HepG2 (cell line): ENCODE data around the gene MAPK6. TPM values are rescaled to one million over a fixed set of nuclear protein-coding genes. Genes with fewer than 3 reads are reported as not detected.

Experiments
- NBN ChIP-seq: fragments of 450-650 bp; conservative IDR thresholded peaks from 2 replicates; pipeline ENCODE4 v1.6.1; 2017
- NONO ChIP-seq, 2 experiments: fragments of 450-650 bp in 1 of 2; sonication (generic) in 1 of 2; formaldehyde crosslinking in 1 of 2; IDR thresholded peaks in 1 of 2; conservative IDR thresholded peaks in 1 of 2; 2 replicates each; pipeline versions ENCODE4 v1.6.1 to v1.8.0; 2017 to 2022; ENCODE audit warnings: mild to moderate bottlenecking in 1 of 2, missing genetic modification reagents in 1 of 2, moderate library complexity in 1 of 2
- PCBP2 ChIP-seq: fragments of 200-400 bp; formaldehyde crosslinking; optimal IDR thresholded peaks from 2 replicates; pipeline ENCODE3; 2018; ENCODE audit warnings: low read length, low read depth; ENCODE audit not compliant: poor library complexity, severe bottlenecking
- SP4 ChIP-seq: sonication (generic); formaldehyde crosslinking; IDR thresholded peaks from 2 replicates; pipeline ENCODE4 v1.8.1; 2023; ENCODE audit warnings: mild to moderate bottlenecking, missing genetic modification reagents
- ZFP62 ChIP-seq: sonication (generic); formaldehyde crosslinking; IDR thresholded peaks from 2 replicates; pipeline ENCODE4 v1.4.0; 2020; ENCODE audit warnings: missing genetic modification reagents
- ZNF124 ChIP-seq: sonication (generic); formaldehyde crosslinking; IDR thresholded peaks from 2 replicates; pipeline ENCODE4 v1.4.0; 2020; ENCODE audit warnings: missing genetic modification reagents
- ZNF207 ChIP-seq: fragments of 450-650 bp; IDR thresholded peaks from 2 replicates; pipeline ENCODE4 v1.6.1; 2016; ENCODE audit warnings: antibody characterized with exemption, borderline replicate concordance
- ZNF224 ChIP-seq: sonication (generic); formaldehyde crosslinking; IDR thresholded peaks from 2 replicates; pipeline ENCODE4 v1.5.0; 2020; ENCODE audit warnings: mild to moderate bottlenecking, missing genetic modification reagents
- ZNF274 ChIP-seq: sonication (generic); formaldehyde crosslinking; IDR thresholded peaks from 2 replicates; pipeline ENCODE4 v1.5.1; 2020; ENCODE audit warnings: mild to moderate bottlenecking, missing genetic modification reagents
- ZNF441 ChIP-seq: sonication (generic); formaldehyde crosslinking; IDR thresholded peaks from 2 replicates; pipeline ENCODE4 v1.7.0; 2021; ENCODE audit warnings: missing genetic modification reagents, borderline replicate concordance
- ZNF768 ChIP-seq: sonication (generic); formaldehyde crosslinking; IDR thresholded peaks from 2 replicates; pipeline ENCODE4 v1.4.0; 2020; ENCODE audit warnings: missing genetic modification reagents
- ZNF775 ChIP-seq: sonication (generic); formaldehyde crosslinking; IDR thresholded peaks from 2 replicates; pipeline ENCODE4 v1.4.0; 2020; ENCODE audit warnings: missing genetic modification reagents, mild to moderate bottlenecking, moderate library complexity, borderline replicate concordance
- polyA plus RNA-seq, 8 experiments: library from polyadenylated mRNA; depleted of rRNA in 3 of 8; stranded (reverse) in 7 of 8; unstranded in 1 of 8; fragments of >200 nt; fragmentation: Illumina TruSeq in 4 of 8; extraction: Trizol in 4 of 8; gene quantifications; 2 replicates each; pipeline versions ENCODE4 v1.2.1 to v1.2.3, GENCODE V29; 2011 to 2016; ENCODE audit warnings: low read depth in 4 of 8, missing spikeins in 1 of 8, mixed read lengths in 1 of 8; ENCODE audit not compliant: insufficient read depth in 1 of 8
- total RNA-seq, 5 experiments: library from RNA; depleted of rRNA; stranded (reverse); fragments of >200 nt; fragmentation: Illumina TruSeq; extraction: Trizol; gene quantifications; 2 replicates each; pipeline ENCODE4 v1.2.3, GENCODE V29; 2016; ENCODE audit warnings: low read depth in 1 of 5
- TF ChIP-seq, protein P1 (sequence below): sonication (generic); formaldehyde crosslinking; IDR thresholded peaks from 2 replicates; pipeline ENCODE4 v1.8.1; 2023; ENCODE audit warnings: missing genetic modification reagents, mild to moderate bottlenecking, borderline replicate concordance
- TF ChIP-seq, protein P2 (sequence below): sonication (generic); formaldehyde crosslinking; IDR thresholded peaks from 2 replicates; pipeline ENCODE4 v1.4.0; 2020; ENCODE audit warnings: missing genetic modification reagents
- TF ChIP-seq, protein P3 (sequence below): sonication (generic); formaldehyde crosslinking; IDR thresholded peaks from 2 replicates; pipeline ENCODE4 v1.4.0; 2020; ENCODE audit warnings: missing genetic modification reagents
- TF ChIP-seq, protein P4 (sequence below): sonication (generic); formaldehyde crosslinking; IDR thresholded peaks from 2 replicates; pipeline ENCODE4 v1.4.0; 2020; ENCODE audit warnings: missing genetic modification reagents
- TF ChIP-seq, protein P5 (sequence below): sonication (generic); formaldehyde crosslinking; conservative IDR thresholded peaks from 2 replicates; pipeline ENCODE4 v1.8.0; 2022; ENCODE audit warnings: mild to moderate bottlenecking, moderate library complexity, missing genetic modification reagents
- TF ChIP-seq, protein P6 (sequence below): sonication (generic); formaldehyde crosslinking; conservative IDR thresholded peaks from 2 replicates; pipeline ENCODE4 v1.5.0; 2020; ENCODE audit warnings: missing genetic modification reagents

Gene MAPK6
- total and polyA plus RNA-seq, 2 of the 13 experiments (the other 11 are each of a cell fraction or from before 2014, with no cell fraction given): 89.5 to 99.7 TPM

DNA sequence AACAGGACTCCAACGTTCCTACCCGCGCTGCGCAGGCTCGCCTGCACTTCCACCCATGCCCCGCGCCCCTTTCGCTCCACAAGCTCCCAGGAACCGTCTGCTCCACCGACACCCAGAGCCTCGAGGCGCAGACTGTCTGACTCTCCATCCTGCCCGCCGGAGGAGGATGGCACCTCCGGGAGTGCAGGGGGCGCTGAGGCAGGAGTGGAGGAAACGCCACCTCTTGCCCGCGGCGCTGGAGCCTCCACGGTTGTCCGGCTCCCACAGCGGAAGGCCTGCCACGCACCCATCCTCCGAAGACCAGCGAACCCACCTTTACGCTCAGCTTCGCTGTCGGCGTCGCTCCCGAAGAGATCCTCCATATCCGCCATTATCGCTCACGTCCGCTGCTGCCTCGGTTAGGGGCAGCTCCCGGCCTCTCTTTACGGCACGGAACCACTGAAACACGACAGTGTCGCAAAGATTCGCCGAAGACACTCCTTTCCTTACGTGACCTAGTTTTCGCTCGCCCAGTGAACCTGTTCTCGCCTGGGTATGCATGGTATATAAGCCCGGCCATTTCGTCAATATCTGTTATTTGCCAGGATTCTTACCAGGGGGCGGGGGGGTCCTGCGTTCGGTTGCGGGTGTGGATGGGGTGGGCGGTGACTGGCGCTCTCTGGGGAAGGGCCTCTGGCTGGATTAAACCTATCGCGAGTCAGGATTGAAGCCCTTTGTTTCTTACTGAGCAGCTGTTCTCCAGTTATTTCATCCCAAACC, 47.5 kb upstream of the MAPK6 start, which contains the start of gene LEO1 (continued):
- TF ChIP-seq, protein P1, sequence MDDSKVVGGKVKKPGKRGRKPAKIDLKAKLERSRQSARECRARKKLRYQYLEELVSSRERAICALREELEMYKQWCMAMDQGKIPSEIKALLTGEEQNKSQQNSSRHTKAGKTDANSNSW (CRISPR knock-in tag): no peak
- peak; percentile 85 for TF ChIP-seq ZNF274
- TF ChIP-seq, protein P2, sequence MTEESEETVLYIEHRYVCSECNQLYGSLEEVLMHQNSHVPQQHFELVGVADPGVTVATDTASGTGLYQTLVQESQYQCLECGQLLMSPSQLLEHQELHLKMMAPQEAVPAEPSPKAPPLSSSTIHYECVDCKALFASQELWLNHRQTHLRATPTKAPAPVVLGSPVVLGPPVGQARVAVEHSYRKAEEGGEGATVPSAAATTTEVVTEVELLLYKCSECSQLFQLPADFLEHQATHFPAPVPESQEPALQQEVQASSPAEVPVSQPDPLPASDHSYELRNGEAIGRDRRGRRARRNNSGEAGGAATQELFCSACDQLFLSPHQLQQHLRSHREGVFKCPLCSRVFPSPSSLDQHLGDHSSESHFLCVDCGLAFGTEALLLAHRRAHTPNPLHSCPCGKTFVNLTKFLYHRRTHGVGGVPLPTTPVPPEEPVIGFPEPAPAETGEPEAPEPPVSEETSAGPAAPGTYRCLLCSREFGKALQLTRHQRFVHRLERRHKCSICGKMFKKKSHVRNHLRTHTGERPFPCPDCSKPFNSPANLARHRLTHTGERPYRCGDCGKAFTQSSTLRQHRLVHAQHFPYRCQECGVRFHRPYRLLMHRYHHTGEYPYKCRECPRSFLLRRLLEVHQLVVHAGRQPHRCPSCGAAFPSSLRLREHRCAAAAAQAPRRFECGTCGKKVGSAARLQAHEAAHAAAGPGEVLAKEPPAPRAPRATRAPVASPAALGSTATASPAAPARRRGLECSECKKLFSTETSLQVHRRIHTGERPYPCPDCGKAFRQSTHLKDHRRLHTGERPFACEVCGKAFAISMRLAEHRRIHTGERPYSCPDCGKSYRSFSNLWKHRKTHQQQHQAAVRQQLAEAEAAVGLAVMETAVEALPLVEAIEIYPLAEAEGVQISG (CRISPR knock-in tag): peak; percentile 97
- no peak for TF ChIP-seq ZNF224 (CRISPR knock-in tag)
- no peak for TF ChIP-seq ZNF207
- TF ChIP-seq, protein P3, sequence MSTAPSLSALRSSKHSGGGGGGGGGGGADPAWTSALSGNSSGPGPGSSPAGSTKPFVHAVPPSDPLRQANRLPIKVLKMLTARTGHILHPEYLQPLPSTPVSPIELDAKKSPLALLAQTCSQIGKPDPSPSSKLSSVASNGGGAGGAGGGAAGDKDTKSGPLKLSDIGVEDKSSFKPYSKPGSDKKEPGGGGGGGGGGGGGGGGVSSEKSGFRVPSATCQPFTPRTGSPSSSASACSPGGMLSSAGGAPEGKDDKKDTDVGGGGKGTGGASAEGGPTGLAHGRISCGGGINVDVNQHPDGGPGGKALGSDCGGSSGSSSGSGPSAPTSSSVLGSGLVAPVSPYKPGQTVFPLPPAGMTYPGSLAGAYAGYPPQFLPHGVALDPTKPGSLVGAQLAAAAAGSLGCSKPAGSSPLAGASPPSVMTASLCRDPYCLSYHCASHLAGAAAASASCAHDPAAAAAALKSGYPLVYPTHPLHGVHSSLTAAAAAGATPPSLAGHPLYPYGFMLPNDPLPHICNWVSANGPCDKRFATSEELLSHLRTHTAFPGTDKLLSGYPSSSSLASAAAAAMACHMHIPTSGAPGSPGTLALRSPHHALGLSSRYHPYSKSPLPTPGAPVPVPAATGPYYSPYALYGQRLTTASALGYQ (CRISPR knock-in tag): 0 out of 2 replicates have a peak, but pooled peaks have one; percentile 53
- no peak for TF ChIP-seq ZFP62 (CRISPR knock-in tag)
- TF ChIP-seq PCBP2: no peak
- peak; percentile 98 for TF ChIP-seq ZNF124 (CRISPR knock-in tag)
- TF ChIP-seq ZNF775: 0 out of 2 replicates have a peak, but pooled peaks have one; percentile 62
- no peak; the same call in 1 of the 2 replicates for TF ChIP-seq ZNF768
- TF ChIP-seq SP4 (CRISPR knock-in tag): peak; percentile 34; the same call in 1 of the 2 replicates
- no peak for TF ChIP-seq NBN
- TF ChIP-seq, protein P4, sequence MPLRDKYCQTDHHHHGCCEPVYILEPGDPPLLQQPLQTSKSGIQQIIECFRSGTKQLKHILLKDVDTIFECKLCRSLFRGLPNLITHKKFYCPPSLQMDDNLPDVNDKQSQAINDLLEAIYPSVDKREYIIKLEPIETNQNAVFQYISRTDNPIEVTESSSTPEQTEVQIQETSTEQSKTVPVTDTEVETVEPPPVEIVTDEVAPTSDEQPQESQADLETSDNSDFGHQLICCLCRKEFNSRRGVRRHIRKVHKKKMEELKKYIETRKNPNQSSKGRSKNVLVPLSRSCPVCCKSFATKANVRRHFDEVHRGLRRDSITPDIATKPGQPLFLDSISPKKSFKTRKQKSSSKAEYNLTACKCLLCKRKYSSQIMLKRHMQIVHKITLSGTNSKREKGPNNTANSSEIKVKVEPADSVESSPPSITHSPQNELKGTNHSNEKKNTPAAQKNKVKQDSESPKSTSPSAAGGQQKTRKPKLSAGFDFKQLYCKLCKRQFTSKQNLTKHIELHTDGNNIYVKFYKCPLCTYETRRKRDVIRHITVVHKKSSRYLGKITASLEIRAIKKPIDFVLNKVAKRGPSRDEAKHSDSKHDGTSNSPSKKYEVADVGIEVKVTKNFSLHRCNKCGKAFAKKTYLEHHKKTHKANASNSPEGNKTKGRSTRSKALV: 0 out of 2 replicates have a peak, but pooled peaks have one; percentile 58
- TF ChIP-seq, protein P5, sequence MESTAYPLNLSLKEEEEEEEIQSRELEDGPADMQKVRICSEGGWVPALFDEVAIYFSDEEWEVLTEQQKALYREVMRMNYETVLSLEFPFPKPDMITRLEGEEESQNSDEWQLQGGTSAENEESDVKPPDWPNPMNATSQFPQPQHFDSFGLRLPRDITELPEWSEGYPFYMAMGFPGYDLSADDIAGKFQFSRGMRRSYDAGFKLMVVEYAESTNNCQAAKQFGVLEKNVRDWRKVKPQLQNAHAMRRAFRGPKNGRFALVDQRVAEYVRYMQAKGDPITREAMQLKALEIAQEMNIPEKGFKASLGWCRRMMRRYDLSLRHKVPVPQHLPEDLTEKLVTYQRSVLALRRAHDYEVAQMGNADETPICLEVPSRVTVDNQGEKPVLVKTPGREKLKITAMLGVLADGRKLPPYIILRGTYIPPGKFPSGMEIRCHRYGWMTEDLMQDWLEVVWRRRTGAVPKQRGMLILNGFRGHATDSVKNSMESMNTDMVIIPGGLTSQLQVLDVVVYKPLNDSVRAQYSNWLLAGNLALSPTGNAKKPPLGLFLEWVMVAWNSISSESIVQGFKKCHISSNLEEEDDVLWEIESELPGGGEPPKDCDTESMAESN (CRISPR knock-in tag): peak; percentile 73; the same call in 1 of the 2 replicates
- no peak for TF ChIP-seq NONO (IDR thresholded peaks at IDR 0.05)
- TF ChIP-seq NONO (CRISPR knock-in tag; conservative IDR thresholded peaks at IDR 0.05): peak; percentile 67
- TF ChIP-seq, protein P6, sequence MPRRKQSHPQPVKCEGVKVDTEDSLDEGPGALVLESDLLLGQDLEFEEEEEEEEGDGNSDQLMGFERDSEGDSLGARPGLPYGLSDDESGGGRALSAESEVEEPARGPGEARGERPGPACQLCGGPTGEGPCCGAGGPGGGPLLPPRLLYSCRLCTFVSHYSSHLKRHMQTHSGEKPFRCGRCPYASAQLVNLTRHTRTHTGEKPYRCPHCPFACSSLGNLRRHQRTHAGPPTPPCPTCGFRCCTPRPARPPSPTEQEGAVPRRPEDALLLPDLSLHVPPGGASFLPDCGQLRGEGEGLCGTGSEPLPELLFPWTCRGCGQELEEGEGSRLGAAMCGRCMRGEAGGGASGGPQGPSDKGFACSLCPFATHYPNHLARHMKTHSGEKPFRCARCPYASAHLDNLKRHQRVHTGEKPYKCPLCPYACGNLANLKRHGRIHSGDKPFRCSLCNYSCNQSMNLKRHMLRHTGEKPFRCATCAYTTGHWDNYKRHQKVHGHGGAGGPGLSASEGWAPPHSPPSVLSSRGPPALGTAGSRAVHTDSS (CRISPR knock-in tag): no peak
- TF ChIP-seq ZNF441: 0 out of 2 replicates have a peak, but pooled peaks have one; percentile 14
